ENCODE data around the gene MBNL1.
"Not testable (repeated sequence)": the region's sequence is repeated elsewhere in the genome, so short reads cannot be mapped to it uniquely, and the experiment has no call there.

Gene MBNL1

GRCh38 chr3:152376351-152377183, 107.8 kb downstream of the MBNL1 start:
- DNase-seq (ENCODE audit: low read depth, low spot score): no peak

GRCh38 chr3:152377184-152377570, 108.4 kb downstream of the MBNL1 start:
- no peak for DNase-seq (ENCODE audit: low read depth, low spot score)

- DNase-seq (ENCODE audit: low read depth, low spot score): no peak
Measured at GRCh38 chr3:152379415-152380042, 110.8 kb downstream of the MBNL1 start.

- no peak for DNase-seq (ENCODE audit: low read depth, low spot score)
Measured at GRCh38 chr3:152380043-152380442, 111.3 kb downstream of the MBNL1 start.

GRCh38 chr3:152381881-152382295, 113.2 kb downstream of the MBNL1 start:
- no peak for DNase-seq (ENCODE audit: low read depth, low spot score)

DNA sequence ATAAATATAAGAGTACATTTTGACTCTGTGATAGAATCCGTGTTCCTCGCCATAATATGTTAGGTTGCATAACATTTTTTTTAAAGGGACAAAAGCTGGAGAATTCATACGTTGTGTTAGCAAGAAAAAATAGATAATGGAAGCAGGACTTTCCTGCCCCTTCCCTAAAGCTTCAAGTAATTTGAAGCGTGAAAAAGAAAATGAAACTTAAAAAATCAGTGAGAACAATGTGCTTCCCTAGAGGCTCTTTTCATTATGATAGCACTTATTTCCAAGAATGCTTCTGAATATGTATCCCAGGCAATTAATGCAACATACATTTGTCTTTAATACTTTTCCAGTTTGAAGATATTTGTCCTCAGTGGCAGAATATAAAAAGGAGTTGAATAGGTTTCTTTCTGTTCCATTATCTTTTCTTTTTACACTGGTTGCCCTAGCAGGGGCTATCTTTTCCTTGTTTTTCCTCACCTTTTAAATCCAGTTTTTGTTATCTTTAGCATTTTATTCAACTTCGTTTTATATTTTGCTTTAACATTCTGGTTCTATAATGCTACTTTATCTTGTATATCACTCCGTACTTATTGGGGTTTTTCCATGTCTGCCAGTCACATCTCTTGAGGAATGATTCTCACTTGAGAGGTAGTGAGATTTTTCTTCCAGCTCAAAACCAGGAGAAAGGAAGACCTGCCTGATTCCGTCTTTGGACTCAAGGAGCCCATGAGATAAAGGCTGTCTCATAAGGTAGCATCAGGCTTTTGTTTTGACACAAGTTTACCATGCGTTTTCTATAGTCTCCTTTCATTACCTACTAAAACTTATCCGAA, 113.8 kb downstream of the MBNL1 start:
- no peak for DNase-seq (ENCODE audit: low read depth, low spot score)

DNA sequence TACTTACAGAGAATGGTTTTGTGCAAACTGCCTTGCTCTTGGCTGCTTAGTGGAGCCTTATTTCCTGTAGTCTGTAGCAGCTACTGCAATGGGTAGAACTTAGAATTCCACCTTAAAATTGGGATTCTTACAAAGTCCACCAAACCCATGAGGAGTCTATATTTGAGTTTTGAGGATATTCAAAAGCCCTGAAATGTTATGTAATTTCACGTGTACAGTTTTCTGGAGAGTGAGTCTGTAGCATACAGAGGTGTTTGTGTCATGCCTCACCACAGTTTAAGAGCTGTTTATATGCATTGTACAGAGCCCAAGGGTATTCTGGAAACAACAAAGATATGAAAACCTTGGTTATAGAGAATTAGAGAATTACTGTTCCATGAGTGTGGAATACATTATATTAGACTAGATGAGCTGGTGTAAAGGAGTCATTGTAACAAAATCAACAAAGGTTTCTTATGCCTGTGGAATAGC, 114.4 kb downstream of the MBNL1 start:
- DNase-seq (ENCODE audit: low read depth, low spot score): no peak

DNA sequence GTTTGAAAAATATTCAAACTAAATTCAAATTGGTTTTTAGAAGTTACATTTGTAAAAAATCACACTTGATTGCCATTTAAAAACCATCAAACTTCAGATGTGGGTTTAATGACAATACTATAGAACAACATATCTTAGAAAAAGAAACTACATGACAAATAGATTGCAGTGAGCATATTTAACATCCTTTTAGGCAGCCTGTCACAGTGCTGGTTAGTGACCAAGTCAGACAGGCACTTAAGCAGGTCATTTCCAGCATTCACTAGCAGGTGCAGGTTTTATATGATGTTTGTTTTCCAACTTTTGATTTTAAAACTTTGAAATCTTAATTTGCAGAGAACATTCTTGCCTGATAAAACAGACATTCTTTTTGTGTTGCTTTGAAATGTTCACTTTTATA, 115.7 kb downstream of the MBNL1 start:
- no peak for DNase-seq (ENCODE audit: low read depth, low spot score)

DNA sequence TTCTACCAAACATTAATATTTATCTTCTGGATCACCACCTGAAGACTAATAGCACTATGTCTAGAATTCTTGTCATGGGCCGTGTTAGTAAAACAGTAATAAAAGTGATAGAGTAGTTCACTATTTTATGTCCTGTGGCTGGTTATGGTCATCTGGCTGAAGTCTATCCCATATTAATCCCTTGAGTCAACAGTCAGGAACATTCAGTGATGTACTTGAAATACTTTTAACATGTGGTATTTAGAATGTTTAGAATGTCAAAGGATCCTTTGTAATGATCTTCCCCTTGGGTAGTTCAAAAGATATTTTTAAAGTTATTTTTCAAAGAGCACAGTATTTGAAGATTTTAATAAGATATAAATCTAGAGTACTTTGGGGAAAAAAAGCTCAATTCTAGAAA, 117.0 kb downstream of the MBNL1 start:
- no peak for DNase-seq (ENCODE audit: low read depth, low spot score)

GRCh38 chr3:152386208-152386607, 117.5 kb downstream of the MBNL1 start:
- DNase-seq (ENCODE audit: low read depth, low spot score): no peak

DNA sequence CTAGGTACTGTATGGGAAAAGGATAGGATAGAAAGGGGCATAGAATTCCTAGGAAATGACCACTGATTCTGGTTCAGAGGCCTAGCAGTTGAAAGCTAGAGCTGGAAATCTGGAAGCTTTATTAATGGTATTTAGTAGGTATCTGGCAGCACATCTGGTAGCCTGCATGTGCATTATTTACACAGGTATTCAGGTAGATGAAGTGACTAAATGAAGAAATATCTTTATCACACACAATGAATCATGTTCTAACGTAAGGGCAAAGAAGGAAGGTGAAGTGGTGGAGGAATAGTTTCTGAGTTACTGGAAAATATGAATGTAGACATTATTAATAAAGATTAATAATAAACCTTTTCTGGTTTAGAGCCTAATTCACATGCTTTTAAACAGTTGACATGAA, 119.9 kb downstream of the MBNL1 start:
- DNase-seq (ENCODE audit: low read depth, low spot score): no peak

- no peak for DNase-seq (ENCODE audit: low read depth, low spot score)
Measured at GRCh38 chr3:152389316-152389934, 120.7 kb downstream of the MBNL1 start.

- DNase-seq (ENCODE audit: low read depth, low spot score): no peak
Measured at GRCh38 chr3:152390647-152391046, 121.9 kb downstream of the MBNL1 start.

GRCh38 chr3:152391671-152392070, 122.9 kb downstream of the MBNL1 start:
- no peak for DNase-seq (ENCODE audit: low read depth, low spot score)

DNA sequence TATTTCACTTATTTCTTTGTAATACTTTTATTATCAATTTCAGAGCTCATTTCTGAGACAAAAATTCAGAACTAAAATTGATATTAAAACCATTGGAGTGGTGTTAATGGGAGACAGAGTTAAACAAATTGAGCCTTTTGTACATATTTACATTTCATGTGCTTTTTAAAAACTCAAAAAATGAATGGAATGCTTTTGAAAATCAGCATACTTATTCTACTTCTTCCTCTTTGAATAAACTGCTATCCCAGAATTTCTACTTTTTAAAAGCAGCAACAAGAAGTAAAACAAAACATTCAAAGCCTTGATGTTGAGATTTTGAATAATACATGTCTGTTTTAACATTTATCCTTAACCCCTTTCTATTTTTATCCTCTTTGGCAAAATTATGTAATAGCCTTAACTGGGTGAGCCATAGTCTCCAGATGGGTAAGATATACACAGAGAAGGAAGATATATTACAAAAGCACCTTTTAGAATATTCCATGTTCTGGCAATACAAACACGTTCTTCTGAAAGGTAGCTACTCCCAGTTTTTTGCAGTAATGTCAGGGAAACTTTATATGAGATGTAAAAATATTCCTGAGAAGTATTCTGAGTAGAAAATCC, 123.6 kb downstream of the MBNL1 start:
- no peak for DNase-seq (ENCODE audit: low read depth, low spot score)

- no peak for DNase-seq (ENCODE audit: low read depth, low spot score)
Measured at GRCh38 chr3:152394246-152394645, 125.5 kb downstream of the MBNL1 start.

- no peak for DNase-seq (ENCODE audit: low read depth, low spot score)
Measured at GRCh38 chr3:152395764-152396163, 127.0 kb downstream of the MBNL1 start.

DNA sequence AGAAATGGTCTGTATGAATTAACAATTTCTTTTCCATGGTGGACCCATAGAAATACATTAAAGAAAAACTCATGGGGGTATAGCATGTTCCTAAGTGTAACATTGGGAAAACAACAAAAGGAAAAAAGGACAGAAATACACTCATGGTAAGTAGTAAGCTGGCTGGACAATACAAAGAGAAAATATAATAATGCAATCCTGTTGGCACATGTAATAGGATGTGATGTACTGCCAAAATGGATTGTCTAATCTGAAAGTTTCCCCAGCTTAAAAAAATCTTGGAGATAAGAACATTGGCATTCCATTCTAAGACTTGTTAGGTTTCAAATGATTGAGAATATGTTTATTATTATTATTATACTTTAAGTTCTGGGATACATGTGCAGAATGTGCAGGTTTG, 128.1 kb downstream of the MBNL1 start:
- DNase-seq (ENCODE audit: low read depth, low spot score): no peak

DNA sequence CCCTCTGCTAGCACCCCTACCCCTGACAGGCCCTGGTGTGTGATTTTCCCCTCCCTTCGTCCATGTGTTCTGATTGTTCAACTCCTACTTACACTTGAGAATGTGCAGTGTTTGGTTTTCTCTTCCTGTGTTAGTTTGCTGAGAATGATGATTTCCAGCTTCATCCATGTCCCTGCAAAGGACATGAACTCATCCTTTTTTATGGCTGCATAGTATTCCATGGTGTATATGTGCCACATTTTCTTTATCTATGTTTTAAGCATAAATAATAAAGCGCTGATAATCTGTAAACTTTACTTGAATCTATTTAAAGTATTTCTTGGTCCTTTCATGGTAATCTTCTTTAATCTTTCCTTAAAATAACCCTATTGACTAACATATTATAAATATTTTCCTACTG, 128.6 kb downstream of the MBNL1 start:
- DNase-seq (ENCODE audit: low read depth, low spot score): not testable (repeated sequence)

DNA sequence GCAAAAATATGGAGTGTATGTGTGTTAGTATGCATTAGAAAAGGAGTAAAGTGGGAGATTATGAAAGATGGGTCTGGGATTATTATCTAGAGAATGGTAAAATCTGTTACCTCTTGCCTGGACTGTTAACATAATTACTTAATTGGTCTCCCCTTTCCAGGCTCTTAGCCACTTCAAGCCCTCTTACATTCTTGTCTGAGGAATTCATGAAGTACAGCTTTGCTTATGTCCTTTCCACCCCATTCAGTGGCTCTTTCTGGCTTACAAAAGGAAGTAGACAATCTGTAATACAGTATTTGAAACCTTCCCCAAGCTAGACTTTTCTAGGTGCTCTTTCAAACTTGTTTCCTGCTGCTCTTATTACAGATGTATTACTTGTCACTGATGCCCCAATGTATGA, 129.8 kb downstream of the MBNL1 start:
- DNase-seq (ENCODE audit: low read depth, low spot score): no peak

DNA sequence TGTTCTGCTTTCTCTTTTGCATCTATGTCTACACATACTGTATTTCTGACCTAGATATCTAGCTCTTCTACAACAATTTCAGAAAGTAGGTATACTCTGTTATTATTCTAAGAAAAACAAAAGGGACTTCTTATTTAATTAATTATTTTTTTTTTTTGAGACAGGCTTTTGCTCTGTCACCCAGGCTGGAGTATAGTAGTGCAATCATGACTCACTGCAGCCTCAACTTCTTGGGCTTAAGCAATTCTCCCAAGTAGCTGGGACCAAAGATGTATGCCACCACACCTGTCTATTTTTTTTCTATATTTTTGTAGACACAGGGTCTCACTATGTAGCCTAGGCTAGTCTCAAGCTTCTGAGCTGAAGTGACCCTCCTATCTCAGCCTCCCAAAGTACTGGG, 130.6 kb downstream of the MBNL1 start:
- no peak for DNase-seq (ENCODE audit: low read depth, low spot score)

Data from iPS DF 19.7 (cell line).